ENCODE data around the gene CUL3. TPM values are rescaled to one million over a fixed set of nuclear protein-coding genes. Genes with fewer than 3 reads are reported as not detected.

CUL3 gene
- total RNA-seq, 2 donors from 2014 or later = 96.1 to 128 TPM

DNA sequence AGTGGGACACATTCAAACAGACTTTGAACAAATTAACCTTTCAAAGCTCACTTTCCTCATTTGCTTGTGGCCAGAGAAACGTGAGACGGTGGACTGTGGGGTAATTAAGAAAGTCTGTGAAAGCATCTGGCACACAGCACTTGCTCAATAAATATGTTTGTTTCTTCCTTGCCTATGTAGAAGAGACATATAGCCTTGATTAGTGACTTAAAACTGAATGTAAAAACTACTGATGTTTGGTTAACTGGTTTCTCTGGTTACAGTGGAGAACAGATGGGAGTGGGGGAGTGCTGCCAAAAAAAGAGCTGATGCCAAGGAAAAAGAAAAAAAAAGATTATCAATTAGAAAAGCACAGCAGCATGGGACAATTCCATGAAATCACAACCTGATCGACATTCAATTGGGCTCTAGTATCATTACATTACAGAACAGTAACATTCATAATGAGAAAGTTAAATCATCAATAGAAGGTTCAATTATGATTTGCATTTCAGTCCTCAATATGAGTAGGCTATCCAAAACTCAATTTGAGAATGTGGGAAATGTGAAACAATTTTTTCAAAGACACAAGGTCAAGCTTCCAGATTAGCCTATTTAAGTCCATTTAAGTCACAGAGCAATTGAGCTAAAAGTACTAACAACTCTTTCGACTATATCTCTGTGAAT is 14.7 kb downstream of the CUL3 start:
- Mint-ChIP-seq H3K27ac (peak overlapping the region; percentile 83), H3K36me3 (ENCODE audit: low read depth) (peaks cover 56% of the 10 kb centered on the region), H3K9me3 (no peaks in the 10 kb centered on the region), H3K4me1 (peaks cover 55% of the 10 kb centered on the region), H3K4me3 (peak overlapping the region; percentile 68), H3K27me3 (no peaks in the 10 kb centered on the region)
- ATAC-seq (replicated peaks) = peak; percentile 90

DNA sequence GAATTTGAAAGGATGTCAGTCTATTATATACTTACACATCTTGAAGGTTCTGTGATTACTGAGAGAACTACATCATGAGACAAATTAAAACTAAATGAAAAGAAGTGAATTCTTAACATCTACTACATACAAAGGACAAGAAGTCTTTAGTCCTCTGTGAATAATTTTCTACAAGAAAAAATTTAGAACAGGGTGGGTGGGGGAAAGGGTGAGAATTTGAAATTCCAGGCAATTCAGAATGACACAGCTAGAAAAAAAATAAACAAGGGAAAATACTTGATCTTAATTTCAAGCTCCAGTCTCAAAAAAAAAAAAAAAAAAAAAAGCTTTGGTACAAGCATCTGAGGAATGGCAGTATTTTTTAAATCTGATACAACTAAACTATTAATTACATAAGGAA is 15.5 kb downstream of the CUL3 start:
- Mint-ChIP-seq H3K4me3 (peak overlapping the region; percentile 68), H3K36me3 (ENCODE audit: low read depth) (peaks cover 53% of the 10 kb centered on the region), H3K27ac (peak overlapping the region; percentile 83), H3K9me3 (no peaks in the 10 kb centered on the region), H3K4me1 (peaks cover 55% of the 10 kb centered on the region), H3K27me3 (no peaks in the 10 kb centered on the region)
- ATAC-seq (replicated peaks) = no peak

DNA sequence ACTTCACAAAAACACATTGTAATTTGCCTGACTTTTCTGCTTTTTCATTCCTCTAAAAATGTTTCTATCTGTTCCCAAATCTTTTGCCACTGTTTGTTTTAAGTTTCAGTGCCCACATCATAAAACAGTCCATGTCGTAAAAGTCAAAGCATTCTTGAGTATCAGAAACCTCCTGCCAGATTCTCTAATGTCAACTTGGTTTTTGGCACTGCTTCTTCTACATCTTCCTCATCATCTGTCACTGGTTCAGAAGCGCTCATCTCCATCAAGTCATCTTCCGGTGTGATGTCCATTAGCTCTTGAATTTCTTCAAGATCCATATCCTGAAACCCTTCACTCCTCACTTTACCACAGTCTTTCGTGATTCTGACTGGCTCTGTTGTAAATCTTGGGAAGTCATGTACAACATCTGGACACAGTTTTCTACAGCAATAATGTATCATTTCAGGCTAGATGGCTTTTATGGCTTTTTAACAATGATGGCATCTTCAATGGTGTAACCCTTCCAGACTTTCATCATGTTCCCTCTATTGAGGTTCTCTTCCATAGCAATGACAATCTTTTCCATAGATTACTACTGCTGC is 19.6 kb downstream of the CUL3 start:
- Mint-ChIP-seq H3K36me3 (ENCODE audit: low read depth) (peaks cover 33% of the 10 kb centered on the region), H3K4me3 (no peak overlapping the region)
- ATAC-seq (replicated peaks) = no peak

DNA sequence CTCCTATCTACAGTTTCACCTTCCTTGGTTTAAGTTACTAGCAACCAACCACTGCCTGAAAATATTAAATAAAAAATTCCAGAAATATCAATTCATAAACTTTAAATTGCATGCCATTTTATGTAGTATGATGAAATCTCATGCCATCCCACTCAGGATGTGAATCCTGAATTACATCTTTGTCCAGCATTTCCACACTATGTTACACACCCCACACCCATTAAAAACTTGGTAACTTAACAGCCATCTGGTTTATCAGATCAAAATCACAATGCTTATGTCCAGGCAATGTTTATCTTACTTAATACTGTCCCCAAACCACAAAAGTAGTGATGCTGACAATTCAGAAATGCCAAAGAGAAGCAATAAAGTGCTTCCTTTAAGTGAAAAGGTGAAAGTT is 21.6 kb downstream of the CUL3 start:
- Mint-ChIP-seq H3K27ac (no peak overlapping the region), H3K9me3 (no peaks in the 10 kb centered on the region), H3K36me3 (ENCODE audit: low read depth) (peaks cover 28% of the 10 kb centered on the region), H3K4me3 (peak overlapping the region; percentile 22), H3K4me1 (peaks cover 44% of the 10 kb centered on the region), H3K27me3 (no peaks in the 10 kb centered on the region)
- ATAC-seq (replicated peaks) = no peak

More for the DNA sequence above, 19.6 kb downstream of the CUL3 start:
- Mint-ChIP-seq H3K27ac (peak overlapping the region; percentile 15), H3K27me3 (no peaks in the 10 kb centered on the region), H3K9me3 (no peaks in the 10 kb centered on the region), H3K4me1 (peaks cover 50% of the 10 kb centered on the region)

DNA sequence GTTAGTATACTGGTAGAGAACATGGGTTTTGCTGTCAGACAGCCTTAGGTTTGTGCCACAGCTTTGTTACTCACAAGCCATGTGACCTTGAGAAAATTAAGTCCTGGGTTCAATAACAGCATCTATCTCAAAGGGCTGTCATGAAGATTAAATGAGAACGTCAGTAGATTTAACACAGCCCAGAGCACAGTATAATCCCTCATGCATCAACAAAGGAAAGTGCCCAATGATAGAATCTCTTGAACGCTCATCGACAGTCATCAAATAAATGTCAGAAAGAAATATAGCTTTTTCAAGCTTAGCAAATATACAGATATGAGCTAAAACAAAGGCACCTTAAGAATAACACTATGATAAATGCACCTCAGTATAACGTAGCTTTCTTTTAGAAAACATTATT is 22.3 kb downstream of the CUL3 start:
- Mint-ChIP-seq H3K9me3 (no peaks in the 10 kb centered on the region), H3K4me1 (peaks cover 47% of the 10 kb centered on the region), H3K27ac (no peak overlapping the region), H3K36me3 (ENCODE audit: low read depth) (peaks cover 31% of the 10 kb centered on the region), H3K27me3 (no peaks in the 10 kb centered on the region), H3K4me3 (peak overlapping the region; percentile 22)
- no peak for ATAC-seq (replicated peaks)

DNA sequence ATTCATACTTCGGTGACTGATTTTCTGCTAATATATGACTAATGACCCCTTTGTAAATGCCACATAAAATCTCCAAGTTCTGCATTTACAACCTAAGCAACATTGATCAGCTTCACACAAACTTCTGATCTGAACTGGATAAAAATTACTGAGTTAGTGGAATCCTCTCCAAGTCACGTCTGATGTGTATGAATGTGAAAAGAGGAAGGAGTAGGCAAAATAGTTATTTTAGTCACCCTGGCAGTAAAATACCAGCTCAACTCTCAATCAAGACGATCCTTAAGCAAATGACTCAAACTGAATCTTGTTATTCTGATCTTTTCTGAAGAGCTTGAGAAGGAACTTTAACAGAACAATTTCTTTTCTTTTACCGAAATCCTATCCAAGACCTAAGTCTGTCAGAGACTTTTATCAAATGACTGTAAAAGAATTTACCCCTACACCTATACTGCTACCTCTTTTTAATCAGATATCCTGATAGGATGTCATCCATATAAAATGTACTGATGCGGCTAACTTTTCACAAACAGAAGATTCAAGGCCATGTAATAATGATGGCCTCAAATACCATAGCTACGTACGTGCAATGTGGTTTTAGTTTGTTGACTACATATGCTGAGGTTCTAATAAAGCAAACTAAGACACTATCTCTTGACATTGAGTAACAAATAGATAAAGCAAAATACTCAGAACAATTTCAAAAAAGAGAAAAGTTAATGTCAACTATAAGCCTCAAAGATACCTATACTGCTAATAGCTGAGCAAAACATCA is 23.7 kb downstream of the CUL3 start:
- no peaks in the 10 kb centered on the region for H3K9me3 Mint-ChIP-seq
- no peak overlapping the region for H3K4me3 Mint-ChIP-seq
- peaks cover 25% of the 10 kb centered on the region for H3K36me3 Mint-ChIP-seq (ENCODE audit: low read depth)
- H3K27me3 Mint-ChIP-seq = no peaks in the 10 kb centered on the region
- no peak overlapping the region for H3K27ac Mint-ChIP-seq
- peaks cover 38% of the 10 kb centered on the region for H3K4me1 Mint-ChIP-seq
- ATAC-seq (replicated peaks) = peak; percentile 87

DNA sequence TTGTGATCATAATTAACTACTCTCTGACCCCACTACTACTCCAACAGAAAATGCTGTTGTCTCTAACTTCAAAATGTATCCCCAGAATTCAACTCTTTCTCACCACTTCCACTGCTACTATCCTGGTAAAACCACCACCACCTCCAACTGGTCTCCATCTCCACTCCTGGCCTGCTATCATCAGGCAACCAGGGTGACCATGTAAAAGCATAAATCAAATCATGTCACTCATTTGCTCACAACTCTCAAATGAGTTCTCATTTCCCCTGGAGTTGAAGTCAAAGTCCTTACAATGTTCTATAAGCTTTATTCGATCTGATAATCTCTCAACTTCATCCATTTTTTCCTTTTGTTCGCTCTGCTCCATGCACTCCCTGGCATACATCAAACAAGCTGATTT is 24.6 kb downstream of the CUL3 start:
- Mint-ChIP-seq H3K4me1 (peaks cover 40% of the 10 kb centered on the region), H3K9me3 (no peaks in the 10 kb centered on the region), H3K27me3 (no peaks in the 10 kb centered on the region), H3K36me3 (ENCODE audit: low read depth) (peaks cover 29% of the 10 kb centered on the region), H3K27ac (no peak overlapping the region), H3K4me3 (no peak overlapping the region)
- ATAC-seq (replicated peaks) = no peak

DNA sequence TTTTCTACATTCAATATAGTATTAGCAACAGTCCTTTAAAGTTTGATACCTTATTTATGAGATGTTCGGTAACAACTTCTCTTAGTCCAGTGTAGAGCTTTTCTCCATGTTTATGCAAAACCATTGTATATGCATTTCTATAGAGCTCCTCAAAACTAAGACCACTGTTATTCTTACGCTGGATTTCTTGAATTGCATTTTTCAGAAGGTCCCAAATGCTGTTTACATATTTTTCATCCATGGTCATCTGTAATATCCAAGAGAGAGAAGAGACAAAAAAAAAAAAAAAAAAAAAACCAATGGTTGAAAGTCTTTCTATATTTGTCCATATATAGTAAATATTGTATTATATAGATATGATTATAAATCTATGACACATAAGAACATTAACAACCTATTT is 27.6 kb downstream of the CUL3 start:
- Mint-ChIP-seq H3K36me3 (ENCODE audit: low read depth) (peaks cover 47% of the 10 kb centered on the region), H3K27ac (no peak overlapping the region), H3K9me3 (no peaks in the 10 kb centered on the region), H3K27me3 (no peaks in the 10 kb centered on the region), H3K4me1 (peaks cover 31% of the 10 kb centered on the region), H3K4me3 (no peak overlapping the region)
- ATAC-seq (replicated peaks) = no peak

DNA sequence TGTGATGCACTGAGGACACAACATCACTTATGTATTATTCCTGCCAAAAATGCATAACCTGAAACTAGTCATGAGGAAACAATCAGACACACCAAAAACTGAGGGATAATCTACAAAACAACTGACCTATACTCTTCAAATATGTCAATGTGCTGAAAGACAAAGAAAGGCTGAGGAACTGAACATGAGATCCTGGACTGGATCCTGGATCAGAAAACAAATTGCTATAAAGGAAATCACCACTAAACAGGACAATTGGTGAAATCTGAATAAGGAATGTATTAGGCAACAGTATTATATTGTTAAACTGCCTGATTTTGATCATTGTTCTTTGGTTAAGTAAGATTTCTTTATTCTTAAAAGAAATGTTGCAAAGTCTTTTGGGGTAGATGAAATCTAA is 28.8 kb downstream of the CUL3 start:
- Mint-ChIP-seq H3K4me1 (peaks cover 31% of the 10 kb centered on the region), H3K4me3 (peak overlapping the region; percentile 40), H3K27ac (peak overlapping the region; percentile 43), H3K36me3 (ENCODE audit: low read depth) (peaks cover 56% of the 10 kb centered on the region), H3K27me3 (no peaks in the 10 kb centered on the region), H3K9me3 (no peaks in the 10 kb centered on the region)
- ATAC-seq (replicated peaks) = no peak

DNA sequence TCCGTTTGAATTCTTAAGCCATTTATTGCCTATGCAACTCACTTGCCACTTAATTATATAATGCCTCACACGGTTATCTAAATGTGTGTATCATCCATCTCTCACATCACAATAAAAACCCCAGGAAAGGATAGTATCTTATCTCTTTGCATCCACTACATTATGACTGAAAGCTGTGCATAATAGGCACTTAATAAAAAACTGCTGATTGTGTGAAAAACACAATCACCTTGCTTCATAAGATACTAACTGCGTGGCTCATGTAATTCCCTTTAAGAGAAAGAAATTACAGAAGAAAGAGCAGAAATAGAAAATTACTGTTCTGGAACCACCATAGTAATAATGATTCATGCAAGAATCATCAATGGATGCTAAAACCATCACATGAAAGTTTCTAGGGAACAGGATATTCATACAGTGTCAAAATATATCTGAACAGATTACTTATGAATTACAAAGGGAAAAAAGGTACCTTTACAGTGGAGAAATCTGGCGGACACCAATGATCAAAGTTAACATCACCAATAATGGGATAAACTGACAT is 29.3 kb downstream of the CUL3 start:
- Mint-ChIP-seq H3K4me3 (peak overlapping the region; percentile 40), H3K27me3 (no peaks in the 10 kb centered on the region), H3K9me3 (no peaks in the 10 kb centered on the region), H3K36me3 (ENCODE audit: low read depth) (peaks cover 59% of the 10 kb centered on the region), H3K4me1 (peaks cover 31% of the 10 kb centered on the region), H3K27ac (peak overlapping the region; percentile 43)
- peak; percentile 53 for ATAC-seq (replicated peaks)

DNA sequence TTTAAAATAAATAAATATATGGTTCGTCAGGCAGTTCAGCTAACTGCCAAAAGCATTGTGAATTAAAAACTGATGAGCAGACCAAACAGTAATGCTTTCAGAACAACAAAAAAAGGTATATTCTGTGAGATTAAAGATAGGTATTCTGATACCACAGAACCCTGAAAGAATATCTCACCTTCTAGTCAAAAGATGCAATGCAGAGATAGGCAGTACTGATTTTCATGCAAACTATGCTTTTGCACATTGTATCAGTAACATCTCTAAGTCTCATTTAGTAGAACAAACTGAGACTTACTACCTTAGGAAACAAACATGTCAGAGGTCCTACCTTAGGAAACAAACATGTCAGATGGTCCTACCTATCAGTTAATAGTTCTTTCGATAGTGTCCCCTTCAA is 32.4 kb downstream of the CUL3 start:
- Mint-ChIP-seq H3K27ac (no peak overlapping the region), H3K9me3 (no peaks in the 10 kb centered on the region), H3K36me3 (ENCODE audit: low read depth) (peaks cover 79% of the 10 kb centered on the region), H3K4me3 (no peak overlapping the region), H3K4me1 (peaks cover 30% of the 10 kb centered on the region), H3K27me3 (no peaks in the 10 kb centered on the region)
- ATAC-seq (replicated peaks) = no peak

DNA sequence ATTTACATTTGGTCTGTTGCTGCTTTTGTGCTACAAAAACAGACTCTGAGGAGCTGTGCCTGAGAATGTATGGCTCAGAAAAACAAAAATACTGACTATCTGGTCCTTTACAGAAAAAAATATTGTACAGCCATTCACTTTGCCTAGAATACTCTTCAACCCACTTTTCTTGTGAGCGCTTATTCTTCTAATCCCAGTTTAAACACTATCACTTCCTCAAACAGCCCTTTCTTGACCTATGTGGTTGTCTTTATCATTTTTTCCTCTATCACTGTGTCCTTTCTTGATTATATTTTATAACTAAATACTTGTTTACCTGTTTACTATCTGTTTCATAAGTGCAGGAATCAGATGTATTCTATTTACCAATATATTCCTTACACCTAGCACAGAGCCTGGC is 33.5 kb downstream of the CUL3 start:
- Mint-ChIP-seq H3K4me1 (peaks cover 37% of the 10 kb centered on the region), H3K36me3 (ENCODE audit: low read depth) (peaks cover 75% of the 10 kb centered on the region)

DNA sequence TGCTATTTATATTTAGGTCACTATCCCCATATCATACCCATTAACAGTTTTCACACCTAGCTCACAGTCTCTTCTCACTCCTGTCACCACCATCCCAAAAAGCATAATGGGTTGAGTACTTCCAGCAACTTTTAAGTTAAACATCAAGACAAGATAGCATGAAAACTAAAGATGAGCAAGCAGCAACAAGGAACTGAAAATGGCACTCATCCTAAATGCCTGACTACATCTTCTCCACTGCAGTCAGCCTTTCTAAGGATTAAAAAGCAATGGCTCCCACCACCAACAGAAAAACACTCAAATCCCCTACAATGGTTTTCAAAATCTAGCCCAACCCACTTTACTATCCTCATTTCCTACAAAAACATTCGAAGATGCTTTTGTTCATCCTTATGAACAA is 38.2 kb downstream of the CUL3 start:
- Mint-ChIP-seq H3K4me3 (peak overlapping the region; percentile 2), H3K36me3 (ENCODE audit: low read depth) (peaks cover 61% of the 10 kb centered on the region), H3K9me3 (no peaks in the 10 kb centered on the region), H3K27me3 (no peaks in the 10 kb centered on the region), H3K4me1 (peaks cover 25% of the 10 kb centered on the region), H3K27ac (no peak overlapping the region)
- no peak for ATAC-seq (replicated peaks)

More for the DNA sequence above, 33.5 kb downstream of the CUL3 start:
- Mint-ChIP-seq H3K9me3 (no peaks in the 10 kb centered on the region), H3K27ac (no peak overlapping the region), H3K4me3 (no peak overlapping the region), H3K27me3 (no peaks in the 10 kb centered on the region)
- no peak for ATAC-seq (replicated peaks)

DNA sequence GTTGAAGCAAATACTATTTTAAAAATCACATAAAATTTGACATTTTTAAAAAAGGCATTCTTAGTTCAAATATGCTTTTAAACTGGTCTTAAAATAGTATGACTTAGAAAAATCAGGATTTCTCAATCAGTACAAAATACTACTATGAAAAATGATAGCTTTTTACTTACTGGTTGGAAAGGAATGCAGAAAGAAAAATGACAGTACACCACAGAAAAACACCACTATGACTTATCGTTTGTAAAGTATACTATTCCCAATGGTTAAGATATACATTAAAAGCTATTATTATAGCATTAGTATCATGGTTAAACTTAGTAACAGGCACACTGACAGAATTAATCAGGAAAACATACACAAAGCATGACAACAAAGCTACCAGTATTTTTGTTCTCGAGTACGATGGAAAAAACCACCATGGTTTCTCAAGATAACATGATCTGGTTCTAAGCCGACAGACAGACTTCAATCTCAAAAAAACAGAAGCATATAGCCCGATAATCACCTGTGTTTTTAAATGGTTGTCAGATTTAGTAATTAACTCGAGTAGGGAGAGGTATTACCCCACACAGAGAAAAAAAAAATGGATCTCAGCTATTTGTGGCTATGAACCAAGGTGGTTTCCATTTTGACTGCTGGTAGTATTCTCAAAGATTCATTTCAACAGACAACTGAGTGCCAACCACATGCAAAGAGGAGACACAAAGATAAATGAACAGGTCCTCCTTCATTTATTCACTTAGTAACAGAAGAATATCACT is 39.1 kb downstream of the CUL3 start:
- Mint-ChIP-seq H3K27me3 (no peaks in the 10 kb centered on the region), H3K4me3 (no peak overlapping the region), H3K4me1 (peaks cover 32% of the 10 kb centered on the region), H3K36me3 (ENCODE audit: low read depth) (peaks cover 64% of the 10 kb centered on the region), H3K27ac (no peak overlapping the region), H3K9me3 (no peaks in the 10 kb centered on the region)
- peak; percentile 52 for ATAC-seq (replicated peaks)
